ENCODE results near the gene DRC7. TPM values are rescaled to one million over a fixed set of nuclear protein-coding genes. Genes with fewer than 3 reads are reported as not detected.

Gene DRC7
- total RNA-seq (ENCODE audit: low replicate concordance), result 0.41 and 0.84 TPM in 2 replicates

GRCh38 chr16:57694725-57695679 is at the start of gene DRC7:
TSS of gene DRC7 (plus strand) at chr16:57694806. CDS start at chr16:57697950, 3,144 bp downstream.
- Histone ChIP-seq H3K36me3 (no peaks in the 10 kb centered on the region), H3K4me2 (peak within 1 kb of the TSS; percentile 80), H3K27me3 (no peaks in the 10 kb centered on the region), H4K20me1 (ENCODE audit: low read depth) (no peaks in the 10 kb centered on the region), H3F3A (ENCODE audit: low read depth) (no peaks in the 10 kb centered on the region), H3K79me2 (ENCODE audit: low read depth) (no peaks in the 10 kb centered on the region), H3K9ac (no peak within 1 kb of the TSS), H3K4me1 (peaks cover 2% of the 10 kb centered on the region), H3K27ac (no peak within 1 kb of the TSS), H2AFZ (replicated peaks) (no peak within 1 kb of the TSS), H3K4me3 (peak within 1 kb of the TSS; percentile 35), H3K9me3 (ENCODE audit: low read depth) (no peaks in the 10 kb centered on the region)
- TF ChIP-seq CTCF (IDR thresholded peaks at IDR 0.05) (no peak), EZH2phosphoT487 (IDR thresholded peaks at IDR 0.05) (no peak), EZH2 (IDR thresholded peaks at IDR 0.05) (no peak)
- Mint-ChIP-seq H3K4me3 (peak within 1 kb of the TSS; percentile 85), H3K27me3 (ENCODE audit: insufficient read depth, low read depth) (peaks cover 7% of the 10 kb centered on the region), H3K27ac (peak within 1 kb of the TSS; percentile 97), H3K9me3 (no peaks in the 10 kb centered on the region), H3K4me1 (peaks cover 16% of the 10 kb centered on the region), H3K36me3 (no peaks in the 10 kb centered on the region)
- peak; percentile 90 for DNase-seq (ENCODE audit: low spot score)

GRCh38 chr16:57645169-57645568 is 49.4 kb upstream of the DRC7 start:
- TF ChIP-seq EZH2 (IDR thresholded peaks at IDR 0.05), result no peak
- no peak for TF ChIP-seq CTCF (IDR thresholded peaks at IDR 0.05)
- no peak for TF ChIP-seq EZH2phosphoT487 (IDR thresholded peaks at IDR 0.05)
- Histone ChIP-seq H2AFZ (replicated peaks) (no peak overlapping the region), H3K36me3 (no peaks in the 10 kb centered on the region), H3K4me3 (no peak overlapping the region), H3K4me2 (no peak overlapping the region), H3K9me3 (ENCODE audit: low read depth) (no peaks in the 10 kb centered on the region), H4K20me1 (ENCODE audit: low read depth) (no peaks in the 10 kb centered on the region), H3F3A (ENCODE audit: low read depth) (peaks cover 9% of the 10 kb centered on the region), H3K9ac (no peak overlapping the region), H3K27ac (no peak overlapping the region), H3K27me3 (no peaks in the 10 kb centered on the region), H3K79me2 (ENCODE audit: low read depth) (no peaks in the 10 kb centered on the region), H3K4me1 (peaks cover 6% of the 10 kb centered on the region)
- no peak overlapping the region for H3K4me3 Mint-ChIP-seq
- peaks cover 27% of the 10 kb centered on the region for H3K4me1 Mint-ChIP-seq
- H3K9me3 Mint-ChIP-seq, result no peaks in the 10 kb centered on the region
- H3K27ac Mint-ChIP-seq, result no peak overlapping the region
- H3K36me3 Mint-ChIP-seq, result peaks cover 2% of the 10 kb centered on the region
- no peak for DNase-seq (ENCODE audit: low spot score)
- peaks cover 5% of the 10 kb centered on the region for H3K27me3 Mint-ChIP-seq (ENCODE audit: insufficient read depth, low read depth)

GRCh38 chr16:57645691-57646387 is 48.8 kb upstream of the DRC7 start:
- no peak overlapping the region for H3K4me2 ChIP-seq
- no peaks in the 10 kb centered on the region for H3K27me3 ChIP-seq
- H3K4me1 Mint-ChIP-seq, result peaks cover 20% of the 10 kb centered on the region
- H3K4me3 ChIP-seq, result no peak overlapping the region
- no peaks in the 10 kb centered on the region for H4K20me1 ChIP-seq (ENCODE audit: low read depth)
- H3K36me3 ChIP-seq, result no peaks in the 10 kb centered on the region
- no peak overlapping the region for H3K27ac ChIP-seq
- no peak overlapping the region for H2AFZ ChIP-seq (replicated peaks)
- H3K9ac ChIP-seq, result no peak overlapping the region
- no peak for TF ChIP-seq CTCF (IDR thresholded peaks at IDR 0.05)
- no peak for TF ChIP-seq EZH2 (IDR thresholded peaks at IDR 0.05)
- no peak for TF ChIP-seq EZH2phosphoT487 (IDR thresholded peaks at IDR 0.05)
- H3K27ac Mint-ChIP-seq, result peak overlapping the region; percentile 69
- no peaks in the 10 kb centered on the region for H3K79me2 ChIP-seq (ENCODE audit: low read depth)
- no peak overlapping the region for H3K4me3 Mint-ChIP-seq
- H3K9me3 Mint-ChIP-seq, result no peaks in the 10 kb centered on the region
- H3K4me1 ChIP-seq, result no peaks in the 10 kb centered on the region
- H3K9me3 ChIP-seq (ENCODE audit: low read depth), result no peaks in the 10 kb centered on the region
- peaks cover 2% of the 10 kb centered on the region for H3K36me3 Mint-ChIP-seq
- DNase-seq (ENCODE audit: low spot score), result no peak
- peaks cover 9% of the 10 kb centered on the region for H3F3A ChIP-seq (ENCODE audit: low read depth)
- H3K27me3 Mint-ChIP-seq (ENCODE audit: insufficient read depth, low read depth), result peaks cover 5% of the 10 kb centered on the region

All from neural progenitor cell (in vitro differentiated cells).